Naive thymus-derived CD8-positive, alpha-beta T cell (primary cell): ENCODE measurements around the gene ZFAND5. TPM values are rescaled to one million over a fixed set of nuclear protein-coding genes. Genes with fewer than 3 reads are reported as not detected.

Experiments
- ATAC-seq, 2 donors: fragments of 150-1000 bp; cut with Tn5 transposase in 1 of 2; sonication (Bioruptor Pico), chemical (Tn5 transposase) in 1 of 2; 1 replicate in 1 of 2; 2 replicates in 1 of 2; pipeline ENCODE4 v1.10.0; 2021; ENCODE audit warnings: mild to moderate bottlenecking in 2 of 2, moderate library complexity in 2 of 2
- POLR2A ChIA-PET: fragments of 350-600 bp; sonication (Branson Sonifier 250); formaldehyde crosslinking; loops from one replicate; lab custom pipeline; 2021; ENCODE audit warnings: antibody characterized with exemption; lab: Charles Lee
- DNase-seq, 10 donors: peaks; one replicate each; pipeline versions ENCODE4 v3.0.0 to v3.0.0-alpha.2; 2020 to 2022
- H3K27ac Mint-ChIP-seq, 10 donors: one replicate each; pipeline ENCODE4 v1.8.0; 2020 to 2022; ENCODE audit warnings: mild to moderate bottlenecking in 10 of 10, mixed read lengths in 10 of 10, moderate library complexity in 4 of 10, inconsistent platforms in 1 of 10
- H3K27me3 Mint-ChIP-seq, 5 donors: one replicate each; pipeline ENCODE4 v1.8.0; 2021 to 2022; ENCODE audit warnings: mixed read lengths in 5 of 5
- H3K36me3 Mint-ChIP-seq, 3 donors: one replicate each; pipeline ENCODE4 v1.8.0; 2020 to 2022; ENCODE audit warnings: mixed read lengths in 3 of 3, mild to moderate bottlenecking in 2 of 3, inconsistent platforms in 1 of 3
- H3K4me1 Mint-ChIP-seq, 4 donors: one replicate each; pipeline ENCODE4 v1.8.0; 2021 to 2022; ENCODE audit warnings: mixed read lengths in 4 of 4
- H3K4me3 Mint-ChIP-seq, 10 donors: one replicate each; pipeline ENCODE4 v1.8.0; 2020 to 2022; ENCODE audit warnings: mild to moderate bottlenecking in 10 of 10, mixed read lengths in 10 of 10, moderate library complexity in 6 of 10, inconsistent platforms in 1 of 10
- H3K9me3 Mint-ChIP-seq, 9 donors: one replicate each; pipeline ENCODE4 v1.8.0; 2020 to 2022; ENCODE audit warnings: mixed read lengths in 9 of 9, mild to moderate bottlenecking in 3 of 9, inconsistent platforms in 1 of 9, moderate library complexity in 1 of 9
- polyA plus RNA-seq, 3 donors: library from polyadenylated mRNA; unstranded; fragments of 300-500 nt; fragmentation: Illumina TruSeq; gene quantifications; one replicate each; pipeline ENCODE4 v1.2.3, GENCODE V29; 2021
- total RNA-seq, 8 experiments: library from RNA in 2 of 8; stranded (reverse) in 2 of 8; gene quantifications; one replicate each; pipeline ENCODE4 v1.2.3 and lab custom pipeline; 2021 to 2026

The ZFAND5 gene
- total and polyA plus RNA-seq, 5 experiments from 2014 or later, result 47.2 to 153 (median 70.8) TPM

- H3K27ac Mint-ChIP-seq, result peak overlapping the region in 1 of 10 donors; percentile 21
- peaks cover 0 to 12% (median 3%) of the 10 kb centered on the region in 4 donors for H3K4me1 Mint-ChIP-seq
- no peaks in the 10 kb centered on the region for H3K9me3 Mint-ChIP-seq
- peaks cover 0 to 6% (median 0%) of the 10 kb centered on the region in 5 donors for H3K27me3 Mint-ChIP-seq
- DNase-seq (no peak), ATAC-seq (no peak)
- H3K36me3 Mint-ChIP-seq, result no peaks in the 10 kb centered on the region
- POLR2A ChIA-PET, result interaction anchor here (1.6 kb wide), 1 partner anchor 19 kb away, joined by 6 read pairs; no protein-coding TSS in a partner anchor
- no peak overlapping the region for H3K4me3 Mint-ChIP-seq
Measured at GRCh38 chr9:72384710-72385485, 19.9 kb upstream of the ZFAND5 start.

DNA sequence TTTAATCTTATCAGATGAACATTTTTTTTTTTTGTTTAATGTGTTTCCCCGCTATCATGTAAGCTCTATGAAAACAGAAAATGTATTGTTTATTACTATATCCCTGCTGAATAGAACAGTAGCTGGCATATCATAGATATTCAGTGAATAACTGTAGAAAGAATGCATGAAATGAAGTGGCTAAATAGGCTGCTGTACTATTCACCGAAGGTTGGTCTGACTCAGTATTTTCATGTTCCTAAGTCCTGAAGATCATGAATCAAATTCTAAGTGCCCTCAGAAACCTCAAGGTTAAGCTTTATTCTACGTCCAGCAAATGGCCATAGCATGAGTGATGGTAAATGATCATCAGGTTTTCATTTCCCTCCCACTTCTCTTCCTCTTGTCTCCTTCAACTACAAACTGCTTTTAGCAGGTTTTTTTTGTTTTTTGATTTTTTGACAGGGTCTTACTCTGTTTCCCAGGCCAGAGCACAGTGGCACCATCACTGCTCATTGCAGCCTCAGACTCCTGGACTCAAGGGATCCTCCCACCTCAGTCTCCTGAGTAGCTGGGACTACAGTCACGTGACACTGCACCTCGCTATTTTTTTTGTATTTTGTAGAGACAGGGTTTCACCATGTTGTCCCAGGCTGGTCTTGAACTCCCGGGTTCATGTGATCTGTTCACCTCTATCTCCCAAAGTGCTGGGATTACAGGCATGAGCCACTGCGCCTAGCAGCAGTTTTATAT lies 19.1 kb upstream of the ZFAND5 start:
- DNase-seq (no peak), ATAC-seq (no peak)
- Mint-ChIP-seq H3K9me3 (no peaks in the 10 kb centered on the region), H3K27me3 (peaks cover 0 to 5% (median 0%) of the 10 kb centered on the region in 5 donors), H3K27ac (no peak overlapping the region), H3K4me1 (peaks cover 0 to 12% (median 3%) of the 10 kb centered on the region in 4 donors), H3K36me3 (no peaks in the 10 kb centered on the region), H3K4me3 (no peak overlapping the region)
- POLR2A ChIA-PET, result interaction anchor here (0.6 to 1.6 kb wide), 2 partner anchors 18 to 74 kb away, joined by 6 to 8 read pairs; no protein-coding TSS in a partner anchor

- POLR2A ChIA-PET, result no interaction called here
- Mint-ChIP-seq H3K36me3 (no peaks in the 10 kb centered on the region), H3K9me3 (no peaks in the 10 kb centered on the region), H3K27me3 (peaks cover 0 to 5% (median 0%) of the 10 kb centered on the region in 5 donors), H3K4me1 (peaks cover 0 to 8% (median 3%) of the 10 kb centered on the region in 4 donors), H3K27ac (no peak overlapping the region), H3K4me3 (no peak overlapping the region)
- no peak for ATAC-seq
- DNase-seq, result no peak
Measured at GRCh38 chr9:72382405-72382804, 17.4 kb upstream of the ZFAND5 start.

GRCh38 chr9:72377041-72377440 lies 12.0 kb upstream of the ZFAND5 start:
- no peak for ATAC-seq

DNA sequence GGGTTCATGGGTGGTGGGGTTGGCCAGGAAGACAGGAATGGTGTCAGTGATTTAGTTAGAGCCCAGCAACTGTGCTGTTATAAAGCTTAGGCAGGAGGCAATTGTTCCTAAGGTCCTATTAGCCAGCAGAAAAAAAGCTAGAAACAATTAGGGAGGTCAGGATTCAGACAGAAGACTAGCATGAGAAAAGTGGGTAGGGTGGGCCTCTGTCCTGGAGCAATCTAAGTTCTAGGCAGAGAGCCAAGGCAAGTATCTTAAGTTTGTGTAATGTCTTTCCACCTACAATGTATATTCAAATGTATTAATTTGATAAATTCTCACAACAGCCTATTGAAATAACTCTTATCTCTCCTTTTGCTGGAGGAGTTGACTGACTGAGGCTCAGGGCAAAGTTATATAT lies 6.1 kb upstream of the ZFAND5 start:
- peak overlapping the region in 1 of 10 donors; percentile 35 for H3K4me3 Mint-ChIP-seq
- H3K27me3 Mint-ChIP-seq, result peaks cover 0 to 7% (median 0%) of the 10 kb centered on the region in 5 donors
- no peaks in the 10 kb centered on the region for H3K4me1 Mint-ChIP-seq
- no peak for ATAC-seq
- POLR2A ChIA-PET, result no interaction called here
- DNase-seq, result no peak
- no peaks in the 10 kb centered on the region for H3K9me3 Mint-ChIP-seq
- H3K36me3 Mint-ChIP-seq, result no peaks in the 10 kb centered on the region
- H3K27ac Mint-ChIP-seq, result peak overlapping the region in 1 of 10 donors; percentile 29

More at GRCh38 chr9:72377041-72377440, 12.0 kb upstream of the ZFAND5 start:
- no peaks in the 10 kb centered on the region for H3K36me3 Mint-ChIP-seq
- H3K4me1 Mint-ChIP-seq, result peaks cover 0 to 2% (median 0%) of the 10 kb centered on the region in 4 donors
- H3K27me3 Mint-ChIP-seq, result peaks cover 0 to 7% (median 5%) of the 10 kb centered on the region in 5 donors
- H3K9me3 Mint-ChIP-seq, result no peaks in the 10 kb centered on the region
- H3K27ac Mint-ChIP-seq, result no peak overlapping the region
- no peak for DNase-seq
- POLR2A ChIA-PET, result no interaction called here
- H3K4me3 Mint-ChIP-seq, result no peak overlapping the region

GRCh38 chr9:72365525-72366256 lies 683 bp upstream of the ZFAND5 start:
- DNase-seq (peak; percentile 36 to 83 (median 56)), ATAC-seq (peak; percentile 42 to 44)
- Mint-ChIP-seq H3K4me3 (peak overlapping the region; percentile 91 to 98 (median 94)), H3K4me1 (peaks cover 19 to 34% (median 31%) of the 10 kb centered on the region in 4 donors), H3K36me3 (peaks cover 0 to 18% (median 2%) of the 10 kb centered on the region in 3 donors), H3K9me3 (no peaks in the 10 kb centered on the region), H3K27me3 (no peaks in the 10 kb centered on the region), H3K27ac (peak overlapping the region; percentile 98 to 99 (median 99))
- POLR2A ChIA-PET, result interaction anchor here (0.6 to 3.7 kb wide), 21 partner anchors 9 to 1953 kb away, joined by 3 to 41 read pairs (median 5); no protein-coding TSS in a partner anchor

- peak overlapping the region; percentile 70 to 99 (median 95) for H3K27ac Mint-ChIP-seq
- no peaks in the 10 kb centered on the region for H3K9me3 Mint-ChIP-seq
- ATAC-seq (peak; percentile 56 to 57), DNase-seq (peak; percentile 57 to 84 (median 70))
- no peaks in the 10 kb centered on the region for H3K27me3 Mint-ChIP-seq
- peaks cover 0 to 34% (median 8%) of the 10 kb centered on the region in 3 donors for H3K36me3 Mint-ChIP-seq
- peak overlapping the region; percentile 86 to 98 (median 94) for H3K4me3 Mint-ChIP-seq
- H3K4me1 Mint-ChIP-seq, result peaks cover 23 to 50% (median 47%) of the 10 kb centered on the region in 4 donors
- POLR2A ChIA-PET, result interaction anchor here (1.0 to 3.7 kb wide), 8 partner anchors 59 to 1951 kb away, joined by 3 to 41 read pairs (median 5); no protein-coding TSS in a partner anchor
Measured at GRCh38 chr9:72363908-72364678, 915 bp downstream of the ZFAND5 start.

- POLR2A ChIA-PET, result interaction anchor here (0.9 to 3.7 kb wide), 3 partner anchors 9 to 201 kb away, joined by 3 to 41 read pairs (median 3); no protein-coding TSS in a partner anchor
Measured at GRCh38 chr9:72363236-72363635, 1.8 kb downstream of the ZFAND5 start.

GRCh38 chr9:72362680-72363139 lies 2.3 kb downstream of the ZFAND5 start:
- H3K36me3 Mint-ChIP-seq, result peaks cover 0 to 48% (median 10%) of the 10 kb centered on the region in 3 donors
- DNase-seq (peak in 8 of 10 donors; percentile 9 to 46 (median 30)), ATAC-seq (peak in 1 of 2 donors; percentile 13)
- POLR2A ChIA-PET, result interaction anchor here (0.6 to 3.7 kb wide), 5 partner anchors 10 to 202 kb away, joined by 3 to 41 read pairs (median 3); no protein-coding TSS in a partner anchor
- H3K27ac Mint-ChIP-seq, result peak overlapping the region; percentile 70 to 99 (median 89)
- H3K9me3 Mint-ChIP-seq, result no peaks in the 10 kb centered on the region
- peak overlapping the region; percentile 85 to 98 (median 94) for H3K4me3 Mint-ChIP-seq
- no peaks in the 10 kb centered on the region for H3K27me3 Mint-ChIP-seq
- H3K4me1 Mint-ChIP-seq, result peaks cover 31 to 64% (median 59%) of the 10 kb centered on the region in 4 donors

More at GRCh38 chr9:72363236-72363635, 1.8 kb downstream of the ZFAND5 start:
- DNase-seq (no peak), ATAC-seq (no peak)
- Mint-ChIP-seq H3K4me1 (peaks cover 27 to 58% (median 54%) of the 10 kb centered on the region in 4 donors), H3K27me3 (no peaks in the 10 kb centered on the region), H3K4me3 (peak overlapping the region; percentile 85 to 98 (median 94)), H3K27ac (peak overlapping the region; percentile 70 to 99 (median 93)), H3K36me3 (peaks cover 0 to 42% (median 10%) of the 10 kb centered on the region in 3 donors), H3K9me3 (no peaks in the 10 kb centered on the region)

- H3K4me1 Mint-ChIP-seq, result peaks cover 34 to 70% (median 65%) of the 10 kb centered on the region in 4 donors
- H3K4me3 Mint-ChIP-seq, result peak overlapping the region; percentile 85 to 98 (median 94)
- H3K27ac Mint-ChIP-seq, result peak overlapping the region in 8 of 10 donors; percentile 70 to 99 (median 90)
- no peaks in the 10 kb centered on the region for H3K9me3 Mint-ChIP-seq
- ATAC-seq (no peak), DNase-seq (no peak)
- no peaks in the 10 kb centered on the region for H3K27me3 Mint-ChIP-seq
- POLR2A ChIA-PET, result interaction anchor here (0.6 to 1.1 kb wide), 6 partner anchors 10 to 202 kb away, joined by 3 to 4 read pairs (median 3); no protein-coding TSS in a partner anchor
- peaks cover 0 to 53% (median 10%) of the 10 kb centered on the region in 3 donors for H3K36me3 Mint-ChIP-seq
Measured at GRCh38 chr9:72362118-72362531, 2.9 kb downstream of the ZFAND5 start.

- Mint-ChIP-seq H3K9me3 (no peaks in the 10 kb centered on the region), H3K4me1 (peaks cover 41 to 79% (median 74%) of the 10 kb centered on the region in 4 donors), H3K27ac (peak overlapping the region in 6 of 10 donors; percentile 17 to 92 (median 32)), H3K27me3 (no peaks in the 10 kb centered on the region), H3K36me3 (peaks cover 0 to 62% (median 14%) of the 10 kb centered on the region in 3 donors), H3K4me3 (peak overlapping the region in 8 of 10 donors; percentile 14 to 48 (median 30))
- no peak for DNase-seq
- no peak for ATAC-seq
- POLR2A ChIA-PET, result no interaction called here
Measured at GRCh38 chr9:72361217-72361616, 3.8 kb downstream of the ZFAND5 start.
